ENCODE data around the gene TBX18.

GRCh38 chr6:84707171-84707570, 57.2 kb downstream of the TBX18 start:
- TF ChIP-seq ZNF529 (tag by site-specific recombination; IDR thresholded peaks at IDR 0.05; ENCODE audit: insufficient replicate concordance) (no peak), GLI4 (tag by site-specific recombination; IDR thresholded peaks at IDR 0.05) (no peak), REST (tag by site-specific recombination; IDR thresholded peaks at IDR 0.05) (no peak), ZNF211 (tag by site-specific recombination; IDR thresholded peaks at IDR 0.05; ENCODE audit: low read depth) (no peak), CTCF (tag by site-specific recombination; IDR thresholded peaks at IDR 0.05) (no peak), ZNF138 (tag by site-specific recombination; IDR thresholded peaks at IDR 0.05; ENCODE audit: borderline replicate concordance) (no peak), ZBTB21 (tag by site-specific recombination; IDR thresholded peaks at IDR 0.05) (no peak), YY1 (tag by site-specific recombination; IDR thresholded peaks at IDR 0.05) (no peak)
